GM21576 (cell line): ENCODE data around the gene LARP1B.
"Not testable (repeated sequence)": the region's sequence is repeated elsewhere in the genome, so short reads cannot be mapped to it uniquely, and the experiment has no call there.

Source experiments
- ATAC-seq: cut with Tn5 transposase; IDR thresholded peaks from one replicate; pipeline ENCODE4 v1.9.1; 2021; ENCODE audit warnings: mild to moderate bottlenecking, moderate library complexity; ENCODE audit not compliant: unreplicated experiment

LARP1B gene

DNA sequence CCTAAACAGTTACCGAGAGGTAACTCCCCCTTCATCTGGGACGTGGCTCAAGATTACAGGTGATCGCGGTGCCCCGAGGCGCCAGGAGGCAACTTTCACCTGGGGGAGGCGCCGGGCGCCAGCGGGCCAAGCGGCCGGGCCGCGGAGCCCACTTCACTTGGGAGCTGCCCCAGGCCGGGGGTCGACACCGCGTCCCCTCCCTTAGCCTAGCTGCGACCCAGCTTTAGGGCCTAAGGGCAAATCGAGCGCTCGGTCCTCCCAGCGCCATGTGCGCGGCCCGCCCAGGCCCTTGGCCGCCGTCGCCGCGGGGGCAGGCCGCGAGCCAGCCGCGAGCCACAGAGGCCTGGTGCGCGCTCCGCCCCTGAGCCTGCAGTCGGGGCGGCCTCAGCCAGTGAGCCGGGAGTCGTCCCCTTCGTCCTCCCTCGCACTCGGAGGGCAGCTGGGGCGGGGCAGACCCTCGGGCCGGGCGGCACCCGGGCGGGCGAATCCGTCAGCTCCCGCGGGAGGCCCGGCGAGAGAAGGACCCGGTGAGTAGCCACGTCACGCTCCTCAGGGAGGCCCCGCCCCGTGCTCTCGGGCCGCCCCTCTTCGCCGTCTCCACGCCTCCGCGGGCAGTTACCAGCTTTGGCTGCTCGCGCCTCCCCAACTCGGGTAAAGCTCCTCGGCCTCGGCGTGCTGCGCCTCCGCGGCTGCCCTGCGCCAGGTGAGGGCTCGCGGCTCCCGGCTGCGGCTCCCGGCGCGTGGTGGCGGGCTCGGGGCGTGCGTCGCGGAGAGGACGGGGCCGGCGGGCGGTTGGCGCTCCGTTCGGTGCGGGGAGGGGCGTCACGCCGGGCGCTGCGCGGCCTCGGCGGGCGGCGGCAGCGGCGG is at the start of gene LARP1B:
Gene LARP1B (plus strand): TSS at position 614 of the 867 bp plus-strand sequence. CDS start 13,640 bp downstream, outside the sequence.
- ATAC-seq, result peak; percentile 89

DNA sequence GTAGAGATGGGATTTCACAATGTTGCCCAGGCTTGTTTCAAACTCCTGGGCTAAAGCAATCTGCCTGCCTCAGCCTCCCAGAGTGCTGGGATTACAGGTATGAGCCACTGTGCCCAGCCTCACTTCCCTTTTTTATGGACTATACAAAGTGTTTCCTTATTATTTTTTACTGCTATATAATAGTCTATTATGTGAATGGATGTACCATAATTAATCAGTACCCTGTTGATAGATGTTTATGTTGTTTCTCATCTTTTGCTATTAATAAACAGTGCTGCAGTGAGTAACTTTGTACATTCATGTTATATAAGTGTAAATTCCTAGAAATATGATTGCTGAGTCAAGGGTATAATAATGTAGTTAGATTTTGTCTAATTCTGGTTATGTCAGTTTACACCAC is 35.8 kb upstream of the LARP1B start:
- ATAC-seq, result no peak

DNA sequence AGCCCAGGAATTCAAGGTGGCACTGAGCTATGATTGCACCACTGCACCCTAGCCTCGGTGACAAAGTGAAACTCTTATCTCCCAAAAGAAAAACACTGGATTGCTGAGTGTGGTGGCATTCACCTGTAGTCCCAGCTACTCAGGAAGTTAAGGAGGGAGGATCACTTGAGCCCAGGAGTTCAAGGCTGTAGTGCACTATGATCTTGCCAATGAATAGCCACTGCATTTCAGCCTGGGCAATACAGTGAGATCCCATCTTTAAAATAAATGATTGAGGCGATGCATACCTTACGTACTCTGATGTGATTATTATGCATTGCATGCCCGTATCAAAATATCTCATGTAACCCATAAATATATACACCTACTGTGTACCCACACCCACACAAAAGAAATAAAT is 31.2 kb upstream of the LARP1B start:
- no peak for ATAC-seq

DNA sequence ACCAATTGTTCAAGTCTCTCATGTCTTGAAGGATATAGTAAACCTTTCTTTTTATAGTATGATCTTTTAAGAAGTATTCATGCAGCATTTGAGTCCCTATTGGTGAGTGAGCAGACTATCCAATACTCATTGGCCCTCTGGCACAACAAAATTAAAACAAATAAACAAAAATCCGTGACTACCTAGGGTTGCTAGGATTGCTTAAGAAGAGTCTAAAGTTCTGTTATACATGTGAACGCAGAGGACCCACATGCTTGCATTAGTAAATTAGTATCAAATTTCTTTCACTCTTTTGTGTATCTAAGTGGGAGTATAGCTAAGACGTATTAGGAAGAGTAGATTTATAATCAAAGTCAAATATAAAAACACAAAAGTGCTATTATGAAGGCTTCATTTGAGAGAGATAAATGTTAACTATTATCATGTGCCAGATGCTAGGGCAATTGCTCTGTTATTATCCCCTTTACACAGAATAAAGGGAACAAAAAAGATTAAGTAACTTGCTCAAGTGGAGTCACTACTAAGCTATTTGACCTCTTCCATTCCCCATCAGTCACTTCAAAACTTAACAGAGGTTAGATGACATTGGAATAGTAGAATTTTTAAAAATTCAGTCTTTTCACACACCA is 29.2 kb upstream of the LARP1B start:
- no peak for ATAC-seq

DNA sequence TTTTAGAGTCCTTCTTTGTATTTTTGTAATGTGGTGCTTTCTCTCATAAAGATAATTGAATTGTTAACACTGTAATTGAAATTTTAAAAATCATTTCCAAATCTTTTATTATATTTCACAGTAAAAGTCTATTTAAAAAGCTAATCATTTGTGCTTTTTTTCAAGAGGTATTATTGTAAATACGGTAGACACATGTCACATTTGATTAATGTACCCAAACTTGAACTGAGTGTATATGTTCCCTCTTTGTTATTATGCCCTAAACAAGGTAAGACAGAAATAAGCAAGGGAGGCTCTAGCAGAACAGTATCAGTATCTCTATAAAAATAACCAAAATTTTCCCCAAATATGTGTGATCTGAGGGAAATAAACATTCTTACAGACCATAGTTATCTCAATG is 21.5 kb upstream of the LARP1B start:
- ATAC-seq, result no peak

DNA sequence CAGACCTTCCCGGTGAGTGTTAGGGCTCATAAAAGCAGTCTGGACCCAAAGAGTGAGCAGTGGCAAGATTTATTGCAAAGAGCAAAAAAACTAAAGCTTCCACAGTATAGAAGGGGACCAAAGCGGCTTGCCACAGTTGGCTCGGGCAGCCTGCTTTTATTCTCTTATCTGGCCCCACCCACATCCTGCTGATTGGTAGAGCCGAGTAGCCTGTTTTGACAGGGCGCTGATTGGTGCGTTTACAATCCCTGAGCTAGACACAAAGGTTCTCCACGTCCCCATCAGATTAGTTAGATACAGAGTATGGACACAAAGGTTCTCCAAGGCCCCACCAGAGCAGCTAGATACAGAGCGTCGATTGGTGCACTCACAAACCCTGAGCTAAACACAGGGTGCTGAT is 14.1 kb upstream of the LARP1B start:
- ATAC-seq, result not testable (repeated sequence)

DNA sequence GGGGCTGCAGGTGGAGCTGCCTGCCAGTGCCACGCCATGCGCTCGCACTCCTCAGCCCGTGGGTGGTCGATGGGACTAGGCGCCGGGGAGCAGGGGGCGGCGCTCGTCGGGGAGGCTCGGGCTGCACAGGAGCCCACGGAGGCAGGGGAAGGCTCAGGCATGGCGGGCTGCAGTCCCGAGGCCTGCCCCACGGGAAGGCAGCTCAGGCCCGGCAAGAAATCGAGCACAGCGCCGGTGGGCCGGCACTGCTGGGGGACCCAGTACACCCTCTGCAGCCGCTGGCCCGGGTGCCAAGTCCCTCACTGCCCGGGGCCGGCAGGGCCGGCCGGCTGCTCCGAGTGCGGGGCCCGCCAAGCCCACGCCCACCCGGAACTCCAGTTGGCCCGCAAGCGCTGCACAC is 13.6 kb upstream of the LARP1B start:
- not testable (repeated sequence) for ATAC-seq

DNA sequence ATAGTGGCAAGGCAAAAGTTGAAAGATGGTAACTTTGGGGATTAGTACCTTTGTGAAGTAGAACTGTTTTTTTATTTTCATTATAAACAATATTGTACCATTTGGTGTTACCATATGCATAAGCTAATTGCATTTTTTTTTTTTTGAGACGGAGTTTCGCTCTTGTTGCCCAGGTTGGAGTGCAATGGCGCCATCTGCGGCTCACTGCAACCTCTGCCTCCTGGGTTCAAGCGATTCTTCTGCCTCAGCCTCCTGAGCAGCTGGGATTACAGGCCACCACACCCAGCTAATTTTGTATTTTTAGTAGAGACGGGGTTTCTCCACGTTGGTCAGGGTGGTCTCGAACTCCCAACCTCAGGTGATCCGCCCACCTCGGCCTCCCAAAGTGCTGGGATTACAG is 9.9 kb upstream of the LARP1B start:
- not testable (repeated sequence) for ATAC-seq

DNA sequence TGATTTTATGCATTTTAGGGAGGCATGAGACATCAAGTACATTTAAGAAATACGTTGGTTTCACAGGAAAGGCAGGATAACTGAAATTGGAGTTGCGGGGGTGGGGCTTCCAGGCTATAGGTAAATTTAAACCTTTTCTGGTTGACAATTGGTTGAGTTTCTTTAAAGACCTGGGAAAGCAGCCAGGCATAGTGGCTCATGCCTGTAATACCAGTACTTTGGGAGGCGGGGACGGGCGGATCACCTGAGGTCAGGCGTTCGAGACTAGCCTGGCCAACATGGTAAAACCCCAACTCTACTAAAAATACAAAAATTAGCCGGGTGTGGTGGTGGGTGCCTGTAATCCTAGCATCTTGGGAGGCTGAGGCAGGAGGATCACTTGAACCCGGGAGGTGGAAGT is 6.2 kb upstream of the LARP1B start:
- ATAC-seq, result not testable (repeated sequence)

DNA sequence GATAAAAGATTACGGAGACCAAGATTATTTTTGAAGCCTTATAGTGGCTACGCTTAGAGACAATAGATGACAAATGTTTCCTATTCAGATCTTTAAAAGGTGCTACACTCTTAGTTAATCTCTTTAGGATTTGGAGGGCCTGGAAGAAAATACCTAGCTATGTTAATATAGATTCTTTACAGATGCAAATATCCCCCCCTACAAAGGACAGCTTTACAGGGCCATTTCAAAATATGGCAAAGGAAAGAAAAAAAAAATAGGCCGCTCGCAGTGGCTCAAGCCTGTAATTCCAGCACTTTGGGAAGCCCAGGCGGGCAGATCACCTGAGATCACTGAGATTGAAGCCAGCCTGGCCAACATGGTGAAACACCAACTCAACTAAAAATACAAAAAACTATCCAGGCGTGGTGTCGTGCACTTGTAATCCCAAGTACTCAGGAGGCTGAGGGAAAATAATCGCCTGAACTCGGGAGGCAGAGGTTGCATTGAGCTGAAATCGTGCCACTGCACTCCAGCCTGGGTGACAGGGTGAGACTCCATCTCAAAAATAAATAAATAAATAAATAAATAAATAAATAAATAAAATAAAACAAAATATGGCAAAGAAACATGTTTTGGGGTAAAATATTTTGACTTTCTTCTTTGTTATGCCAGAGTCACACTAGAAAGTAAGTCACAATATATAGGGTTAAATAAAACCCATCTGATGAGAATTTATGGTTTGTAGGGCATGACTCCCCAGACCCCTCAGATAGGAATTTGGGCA is 5.5 kb upstream of the LARP1B start:
- not testable (repeated sequence) for ATAC-seq

DNA sequence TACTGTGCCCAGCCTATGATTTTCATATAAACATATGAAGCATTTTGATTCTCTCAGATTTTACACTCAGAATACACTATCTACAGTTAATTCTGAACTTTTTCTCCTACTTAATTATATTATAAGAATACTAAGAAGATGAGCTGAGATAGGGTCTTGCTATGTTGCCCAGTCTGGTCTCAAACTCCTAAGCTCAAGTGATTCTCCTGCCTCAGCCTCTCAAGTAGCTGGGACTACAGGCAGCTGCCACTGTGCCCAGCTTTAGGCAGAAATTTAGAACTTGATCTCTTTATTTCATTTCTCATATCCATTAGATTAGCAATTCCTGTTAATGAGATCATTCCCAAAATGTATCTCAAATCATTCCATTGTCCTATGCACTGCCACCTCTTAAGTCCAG is 4.7 kb upstream of the LARP1B start:
- ATAC-seq, result no peak

DNA sequence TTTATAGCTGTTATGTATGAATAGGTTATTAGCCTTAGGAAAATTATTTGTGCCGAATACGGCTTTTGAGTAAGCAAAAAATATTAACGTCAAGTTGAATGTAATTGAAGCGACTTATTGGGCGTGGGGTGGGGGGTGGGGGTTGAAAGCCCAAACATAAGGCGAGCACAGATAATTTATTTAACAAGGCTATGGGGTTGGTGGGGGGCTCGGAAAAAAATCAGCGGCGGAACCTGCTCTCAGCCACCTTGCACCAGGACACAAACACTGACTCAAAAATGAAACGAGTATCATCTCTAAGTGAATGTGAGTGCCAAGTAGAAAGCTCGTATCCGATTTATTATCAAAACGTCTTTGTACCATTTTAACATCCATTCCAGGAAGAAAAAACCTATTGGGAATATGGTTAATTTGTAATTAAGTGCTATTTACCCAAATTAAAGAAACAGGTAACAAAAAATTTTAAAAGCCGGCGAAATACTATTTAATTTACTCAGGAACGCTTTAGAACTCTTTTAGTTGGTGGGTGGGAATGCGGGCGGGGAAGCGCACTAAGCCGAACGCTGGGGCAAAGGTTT is 902 bp upstream of the LARP1B start:
- no peak for ATAC-seq

DNA sequence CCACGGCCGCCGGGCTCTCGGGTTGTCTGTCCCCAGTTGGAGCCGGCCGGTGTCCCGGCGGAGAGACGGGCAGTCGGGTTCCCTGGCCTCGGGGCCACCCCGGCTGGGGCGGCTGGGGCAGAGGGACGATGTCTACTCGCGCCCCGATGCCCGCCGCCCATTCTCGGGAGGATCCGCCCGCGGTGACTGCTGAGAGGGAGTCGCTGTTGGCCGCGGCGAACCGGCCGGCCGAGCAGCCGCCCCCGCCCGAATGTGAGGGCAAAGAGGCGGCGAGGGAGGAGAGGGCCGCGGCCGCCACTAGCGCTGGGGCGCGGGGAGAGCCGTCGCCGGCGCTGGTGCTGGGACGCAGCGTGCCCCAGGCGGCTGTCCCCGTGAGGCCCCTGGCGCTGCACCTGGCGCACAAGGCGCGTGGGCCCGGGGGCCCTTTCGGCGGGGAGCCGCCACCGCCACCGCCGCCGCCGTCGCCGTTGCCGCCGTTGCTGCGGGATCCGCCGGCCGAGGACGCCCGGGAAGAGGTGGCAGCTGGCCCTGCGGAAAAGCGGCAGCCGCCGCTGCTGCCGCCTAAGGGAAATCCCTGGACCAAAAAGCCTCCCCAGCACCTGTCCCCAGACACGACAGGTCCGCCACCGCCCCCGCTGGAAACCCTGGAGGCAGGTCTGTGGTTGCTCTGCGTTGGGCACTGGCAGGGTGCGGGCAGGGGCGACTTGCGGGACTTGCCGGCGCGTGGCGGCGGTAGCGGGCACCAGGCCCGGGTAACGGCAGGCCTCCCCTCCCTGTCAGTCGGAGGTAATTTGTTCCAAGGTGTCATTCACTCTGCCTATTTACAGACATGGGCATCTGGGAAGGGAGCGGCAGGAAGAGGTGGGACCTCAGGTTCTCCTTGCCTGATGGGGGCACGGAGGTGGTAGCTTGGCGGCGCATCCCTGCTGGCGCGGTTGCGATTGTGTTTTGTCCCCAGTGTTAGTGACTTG is 739 bp downstream of the LARP1B start:
- peak; percentile 27 for ATAC-seq

DNA sequence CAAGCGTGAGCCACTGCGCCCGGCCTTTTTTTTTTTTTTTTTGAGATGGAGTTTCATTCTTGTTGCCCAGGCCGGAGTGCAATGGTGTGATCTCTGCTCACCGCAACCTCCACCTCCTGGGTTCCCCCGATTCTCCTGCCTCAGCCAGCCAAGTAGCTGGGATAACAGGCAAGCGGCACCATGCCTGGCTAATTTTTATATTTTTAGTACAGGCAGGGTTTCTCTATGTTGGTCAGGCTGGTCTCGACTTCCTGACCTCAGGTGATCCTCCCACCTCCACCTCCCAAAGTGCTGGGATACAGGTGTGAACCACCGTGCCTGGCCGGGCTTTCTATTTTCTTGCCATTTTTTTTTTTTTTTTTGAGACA is 5.3 kb downstream of the LARP1B start:
- not testable (repeated sequence) for ATAC-seq

DNA sequence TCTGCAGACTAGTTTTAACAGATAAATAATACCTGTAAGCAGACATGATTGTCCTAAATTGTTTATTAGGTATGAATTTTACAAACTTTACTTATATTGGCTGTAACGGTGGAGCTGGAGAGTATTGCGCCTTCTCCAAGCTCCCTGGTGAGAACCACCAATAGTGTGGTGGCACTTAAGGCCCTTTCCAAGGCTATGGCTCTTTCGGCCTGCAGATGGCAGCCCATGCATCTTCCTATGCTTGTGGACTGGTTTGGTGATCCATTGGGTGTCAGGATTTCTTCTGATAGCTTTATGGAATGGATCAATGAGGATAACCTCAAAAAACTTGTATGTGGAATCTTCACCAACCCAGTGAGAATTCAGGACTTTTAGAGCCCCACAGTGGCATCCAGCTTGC is 7.8 kb downstream of the LARP1B start:
- no peak for ATAC-seq

DNA sequence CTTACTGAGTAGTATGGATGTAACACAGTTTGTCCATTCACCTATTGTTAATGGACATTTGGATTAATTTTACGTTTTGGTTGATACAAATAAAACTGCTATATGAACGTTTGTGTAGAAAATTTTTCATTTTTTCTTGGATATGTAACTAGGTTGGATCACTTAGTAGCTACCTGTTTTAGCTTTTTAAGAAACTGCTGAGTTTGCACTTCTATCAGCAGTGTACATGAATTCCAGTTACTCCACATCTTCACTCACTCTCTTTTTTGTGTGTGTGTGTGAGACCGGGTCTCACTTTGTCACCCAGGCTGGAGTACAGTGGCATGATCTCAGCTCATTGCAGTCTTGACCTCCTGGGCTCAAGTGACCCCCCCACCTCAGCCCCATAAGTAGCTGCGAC is 15.4 kb downstream of the LARP1B start:
- ATAC-seq, result no peak

DNA sequence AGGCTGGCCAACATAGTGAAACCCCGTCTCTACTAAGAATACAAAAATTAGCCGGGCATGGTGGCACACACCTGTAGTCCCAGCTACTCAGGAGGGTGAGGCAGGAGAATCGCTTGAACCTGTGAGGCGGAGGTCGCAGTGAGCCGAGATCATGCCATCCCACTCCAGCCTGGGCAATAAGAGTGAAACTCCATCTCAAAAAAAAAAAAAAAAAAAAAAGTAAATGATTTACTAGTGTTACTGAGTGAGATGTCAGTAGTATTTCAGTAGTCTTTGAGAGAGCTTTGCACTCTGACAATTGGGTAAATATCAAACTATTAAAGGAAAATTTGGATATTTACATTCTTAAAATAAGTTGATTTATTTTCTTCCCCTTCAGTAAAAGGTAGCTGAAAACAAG is 34.2 kb downstream of the LARP1B start:
- ATAC-seq, result not testable (repeated sequence)

DNA sequence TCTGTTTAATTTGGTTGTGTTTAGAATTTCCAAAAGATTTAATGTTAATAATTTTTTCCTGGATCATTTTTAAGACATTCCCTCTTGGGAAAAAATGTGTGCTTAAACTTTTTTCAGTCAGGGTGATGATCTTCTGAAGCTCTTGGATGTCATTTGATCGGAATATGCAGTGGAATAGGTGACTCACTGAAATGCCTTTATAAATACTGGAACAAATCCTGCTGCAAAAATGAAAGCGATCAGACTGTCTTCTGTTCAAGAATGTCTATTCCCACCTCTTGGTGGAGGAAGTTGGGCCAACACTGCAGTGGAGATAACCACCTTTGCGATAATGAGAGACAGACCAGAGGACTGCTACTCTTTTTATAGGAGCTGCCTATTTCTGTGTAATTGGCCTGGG is 46.7 kb downstream of the LARP1B start:
- no peak for ATAC-seq

DNA sequence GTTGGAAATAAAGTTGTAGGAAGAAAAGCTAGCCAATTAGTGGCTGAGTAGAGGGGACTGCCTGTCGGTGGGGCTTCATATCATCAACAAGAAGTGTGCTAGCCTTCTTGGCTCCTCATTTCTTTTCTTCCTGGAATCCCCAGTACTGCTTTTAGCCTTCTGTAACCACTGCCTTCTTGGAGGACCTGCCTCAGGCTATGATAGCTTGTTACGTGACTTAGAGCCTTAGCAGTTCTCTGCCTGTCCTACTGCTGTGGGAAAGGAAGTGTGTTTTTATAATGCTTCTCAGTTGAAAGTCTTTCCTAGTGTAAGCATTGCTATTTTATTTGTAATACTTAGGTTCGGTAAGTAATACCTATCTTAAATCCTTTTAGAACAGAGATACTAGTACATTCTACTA is 61.9 kb downstream of the LARP1B start:
- ATAC-seq, result no peak

DNA sequence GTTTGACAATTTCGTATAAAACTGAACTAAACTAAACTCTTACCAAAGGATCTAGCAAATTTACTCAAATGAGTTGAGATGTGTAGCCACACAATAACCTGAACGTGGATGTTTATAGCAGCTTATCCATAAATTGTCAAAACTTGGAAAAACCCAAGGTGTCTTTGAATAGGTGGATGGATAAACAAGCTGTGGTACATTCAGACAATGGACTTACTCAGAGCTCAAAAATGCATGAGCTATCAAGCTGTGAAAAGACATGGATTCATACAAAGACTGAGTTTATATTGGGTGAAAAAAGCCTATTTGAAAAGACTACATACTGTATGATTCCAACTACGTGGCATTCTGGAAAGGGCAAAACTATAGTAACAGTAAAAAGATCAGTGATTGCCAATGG is 69.5 kb downstream of the LARP1B start:
- no peak for ATAC-seq
